Activated CD8-positive, alpha-beta memory T cell treated with anti-CD3 and anti-CD28 coated beads for 48 hours (primary cell): ENCODE data around the gene DOCK11.
"Not testable (repeated sequence)": the region's sequence is repeated elsewhere in the genome, so short reads cannot be mapped to it uniquely, and the experiment has no call there.

Experiments used
- DNase-seq, 3 experiments: peaks; one replicate each; pipeline ENCODE4 v3.0.0-alpha.2; 2020; ENCODE audit warnings: low read depth in 2 of 3, low spot score in 2 of 3

DOCK11 gene

DNA sequence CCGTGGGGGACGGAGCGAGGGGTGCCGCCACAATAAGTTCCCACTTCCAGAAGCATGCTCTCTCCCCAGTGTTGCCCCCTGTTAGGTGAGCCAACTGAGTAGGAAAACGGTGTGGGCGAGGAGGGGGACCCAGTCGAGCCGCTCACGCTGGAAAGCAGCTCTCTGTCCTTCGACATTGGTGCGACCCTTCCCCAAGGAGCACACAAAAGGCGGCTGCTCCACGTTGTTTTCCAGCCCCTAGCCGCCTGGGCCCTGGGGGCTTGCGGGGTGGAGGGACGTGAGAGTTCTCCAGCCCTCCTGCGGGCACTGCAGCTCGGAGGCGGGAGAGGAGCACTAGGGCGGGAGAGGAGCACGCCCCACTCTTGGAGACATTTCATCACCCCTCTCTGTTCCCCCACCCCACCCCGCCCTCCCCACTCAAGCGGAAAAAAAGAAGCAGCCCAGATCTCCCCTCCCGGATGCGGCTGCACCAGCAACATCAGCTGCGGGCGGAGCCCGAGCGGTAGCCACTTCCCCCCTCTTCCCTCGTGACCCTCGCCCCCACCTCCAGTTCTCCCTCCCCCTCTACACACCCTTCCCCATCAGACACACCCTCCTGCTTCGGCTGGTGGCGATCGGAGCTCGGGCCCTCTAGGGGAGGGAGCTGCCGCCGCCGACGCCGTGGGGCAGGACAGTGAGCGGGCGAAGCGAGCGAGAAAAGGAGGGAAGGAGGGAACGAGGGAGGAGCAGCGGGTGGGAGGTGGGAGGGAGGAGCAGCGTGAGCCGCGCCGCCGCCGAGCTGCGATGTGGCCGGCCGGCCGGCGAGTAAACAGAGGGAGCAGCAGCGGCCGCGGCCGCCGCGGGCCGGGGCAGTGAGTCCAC is at the start of gene DOCK11:
Gene DOCK11 (plus strand): TSS at position 755 of the 861 bp plus-strand sequence. CDS start 157 bp downstream, outside the sequence.
- peak; percentile 13 to 62 (median 45) for DNase-seq

DNA sequence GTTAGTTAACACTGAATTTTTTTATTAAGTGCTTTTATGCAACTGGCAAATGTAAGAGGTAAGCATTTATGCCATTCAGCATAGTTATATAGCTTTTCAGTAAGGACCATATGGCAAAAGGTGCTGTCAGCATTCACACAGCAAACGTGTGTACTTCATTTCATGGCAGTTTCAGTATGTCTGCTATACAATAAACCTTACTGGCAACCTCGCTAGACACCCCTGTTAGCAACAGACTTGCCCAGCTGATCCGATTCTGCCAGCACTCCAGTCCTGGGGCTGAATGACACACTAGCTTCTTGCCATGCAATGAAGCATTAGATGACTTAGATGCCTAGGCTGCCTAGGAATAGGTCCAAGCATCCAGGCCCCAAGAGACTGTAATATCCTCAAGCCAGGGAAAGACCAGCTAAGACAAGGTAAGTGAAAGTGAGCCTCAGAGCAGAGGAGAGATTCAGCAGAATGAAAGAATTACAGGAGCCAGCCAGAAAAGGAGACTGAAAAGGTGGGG is 47.3 kb upstream of the DOCK11 start:
- no peak for DNase-seq

DNA sequence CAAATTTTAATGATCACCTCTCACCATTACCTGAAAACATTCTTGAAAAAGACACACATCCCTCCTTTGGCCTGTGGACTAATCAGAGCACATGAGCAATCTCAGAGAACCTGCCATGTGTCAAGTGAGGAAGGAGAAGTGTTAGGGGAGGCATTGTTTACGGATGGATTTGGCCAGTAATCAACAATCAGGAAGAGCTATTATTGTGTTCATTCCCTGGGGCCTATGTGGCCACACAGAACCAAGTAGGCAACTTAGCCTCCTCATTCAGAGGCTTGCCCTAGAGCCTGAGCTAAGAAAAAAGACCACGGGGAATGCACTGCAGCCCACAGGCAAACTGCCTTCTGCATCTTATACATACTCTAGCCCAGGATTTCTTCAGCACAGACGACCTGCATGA is 40.6 kb upstream of the DOCK11 start:
- DNase-seq, result no peak

DNA sequence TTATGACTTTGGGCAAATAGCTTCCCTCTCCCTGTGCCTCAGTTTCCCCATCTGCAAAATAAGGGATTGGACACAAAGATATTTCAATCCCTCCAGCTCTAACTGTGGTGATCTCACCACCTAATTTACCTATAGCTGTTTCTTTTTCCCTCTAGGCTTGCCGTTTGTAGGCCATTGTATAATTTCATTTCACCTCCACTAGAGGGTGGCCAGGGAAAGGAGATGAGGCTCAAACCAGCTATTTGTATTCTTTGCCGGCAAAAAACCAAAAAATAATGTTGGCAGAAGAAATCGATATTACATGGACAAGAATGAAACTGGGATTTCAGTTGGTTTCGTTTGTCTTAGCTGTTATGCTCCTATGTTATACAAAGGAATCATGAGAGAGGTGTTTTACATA is 36.1 kb upstream of the DOCK11 start:
- no peak for DNase-seq

DNA sequence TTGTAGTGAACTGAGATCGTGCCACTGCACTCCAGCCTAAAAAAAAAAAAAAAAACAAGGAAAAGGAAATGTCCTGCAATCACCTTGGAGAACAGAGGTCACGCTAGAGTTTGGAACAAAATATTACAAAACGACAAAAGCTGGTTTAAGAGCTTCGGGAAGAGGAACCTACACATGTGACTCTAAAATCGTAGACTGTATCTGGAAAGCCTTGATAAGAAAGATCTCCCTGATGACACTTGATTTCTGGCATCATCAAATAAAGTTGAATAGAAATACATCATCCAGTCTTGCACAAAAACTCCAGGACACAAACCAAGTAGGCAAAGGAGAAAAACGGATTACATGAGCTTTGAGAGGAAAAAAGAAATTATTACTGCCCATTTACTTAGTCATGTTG is 31.1 kb upstream of the DOCK11 start:
- no peak for DNase-seq

DNA sequence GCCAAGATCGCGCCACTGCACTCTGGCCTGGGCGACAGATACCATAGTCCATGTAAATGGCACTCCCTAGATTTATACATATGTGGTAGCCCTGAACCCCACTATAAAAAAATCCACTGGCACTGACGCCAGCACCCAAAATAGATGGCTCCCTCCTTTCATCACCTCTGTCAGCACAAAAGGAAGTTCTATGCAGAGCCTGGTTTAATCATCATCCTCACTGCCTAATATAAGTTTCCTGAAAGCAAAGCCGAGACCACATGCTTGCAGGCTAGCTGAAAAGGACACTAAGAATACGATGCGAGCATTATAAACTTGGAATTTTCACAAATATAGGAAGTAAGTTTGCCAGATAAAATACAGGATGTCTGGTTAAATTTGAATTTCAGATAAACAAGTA is 27.5 kb upstream of the DOCK11 start:
- no peak for DNase-seq

DNA sequence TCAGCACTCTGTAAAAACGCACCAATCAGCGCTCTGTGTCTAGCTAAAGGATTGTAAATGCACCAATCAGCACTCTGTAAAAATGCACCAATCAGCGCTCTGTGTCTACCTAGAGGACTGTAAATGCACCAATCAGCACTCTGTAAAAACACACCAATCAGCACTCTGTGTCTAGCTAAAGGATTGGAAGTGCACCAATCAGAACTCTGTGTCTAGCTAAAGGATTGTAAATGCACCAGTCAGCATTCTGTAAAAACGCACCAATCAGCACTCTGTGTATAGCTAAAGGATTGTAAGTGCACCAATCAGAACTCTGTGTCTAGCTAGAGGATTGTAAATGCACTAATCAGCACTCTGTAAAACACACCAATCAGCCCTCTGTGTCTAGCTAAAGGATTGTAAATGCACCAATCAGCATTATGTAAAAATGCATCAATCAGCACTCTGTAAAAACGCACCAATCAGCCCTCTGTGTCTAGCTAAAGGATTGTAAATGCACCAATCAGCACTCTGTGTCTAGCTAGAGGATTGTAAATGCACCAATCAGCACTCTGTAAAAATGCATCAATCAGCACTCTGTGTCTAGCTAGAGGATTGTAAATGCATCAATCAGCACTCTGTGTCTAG is 24.8 kb upstream of the DOCK11 start:
- not testable (repeated sequence) for DNase-seq

DNA sequence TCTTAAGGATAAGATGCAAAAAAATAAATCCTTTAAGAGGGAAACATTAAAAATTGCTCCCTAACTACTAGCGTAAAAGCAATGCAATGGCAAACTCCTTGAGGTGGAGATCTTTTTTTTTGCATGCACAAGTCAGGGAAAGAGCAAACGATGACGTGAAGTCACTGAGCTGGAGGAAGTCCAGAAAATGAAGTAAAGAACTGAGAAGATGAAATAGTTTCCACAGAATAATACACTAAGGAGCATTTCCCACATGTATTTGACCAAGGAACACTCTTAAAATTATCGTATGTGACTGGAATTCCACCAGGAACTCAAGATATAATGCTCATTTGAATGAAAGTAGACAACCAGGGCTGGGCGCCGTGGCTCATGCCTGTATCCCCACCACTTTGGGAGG is 21.0 kb upstream of the DOCK11 start:
- DNase-seq, result no peak

DNA sequence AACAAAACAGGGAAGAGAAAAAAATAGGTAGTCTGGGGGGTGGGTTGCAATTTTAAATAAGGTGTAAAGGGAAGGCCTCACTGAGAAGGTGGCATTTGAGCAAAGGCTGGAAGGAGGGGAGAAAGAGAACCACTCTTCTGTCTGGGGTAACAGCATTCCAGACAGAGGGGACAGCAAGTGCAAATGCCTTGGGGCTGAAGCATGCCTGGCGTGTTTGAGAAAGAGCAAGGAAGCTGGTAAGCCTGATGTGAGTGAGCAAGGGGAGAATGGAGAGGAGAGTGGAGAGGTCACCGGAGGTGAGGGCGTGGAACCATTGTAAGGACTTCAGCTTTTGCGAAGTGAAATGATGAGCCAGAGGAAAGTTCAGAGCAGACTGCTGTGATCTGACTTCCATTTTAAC is 19.7 kb upstream of the DOCK11 start:
- DNase-seq, result no peak

DNA sequence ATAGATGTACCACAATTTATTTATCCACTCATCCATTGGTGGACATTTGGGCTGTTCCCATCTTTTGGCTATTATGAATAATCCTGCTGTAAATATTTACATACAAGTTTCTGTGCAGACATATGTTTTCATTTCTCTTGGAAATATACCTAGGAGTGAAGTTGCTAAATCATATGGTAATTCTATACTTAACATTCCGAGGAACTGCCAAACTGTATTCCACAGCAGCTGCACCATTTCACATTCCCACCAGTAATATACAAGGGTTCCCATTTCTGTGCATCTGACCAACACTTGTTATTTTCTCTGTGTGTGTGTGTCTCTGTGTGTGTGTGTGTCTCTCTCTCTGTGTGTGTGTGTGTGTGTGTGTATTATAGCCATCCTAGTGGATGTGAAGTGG is 15.4 kb upstream of the DOCK11 start:
- DNase-seq, result no peak

DNA sequence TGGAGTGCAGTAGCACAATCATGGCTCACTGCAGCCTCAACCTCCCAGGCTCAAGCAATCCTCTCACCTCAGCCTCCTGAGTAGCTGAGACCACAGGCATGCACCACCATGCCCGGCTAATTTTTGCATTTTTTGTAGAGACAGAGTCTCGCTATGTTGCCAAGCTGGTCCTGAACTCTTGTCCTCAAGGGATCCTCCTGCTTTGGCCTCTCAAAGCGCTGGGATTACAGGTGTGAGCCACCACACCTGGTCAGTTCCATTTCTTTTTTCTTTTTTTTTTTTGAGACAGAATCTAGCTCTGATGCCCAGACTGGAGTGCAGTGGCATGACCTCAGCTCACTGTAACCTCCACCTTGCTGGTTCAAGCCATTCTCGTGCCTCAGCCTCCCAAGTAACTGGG is 13.2 kb upstream of the DOCK11 start:
- DNase-seq, result not testable (repeated sequence)

DNA sequence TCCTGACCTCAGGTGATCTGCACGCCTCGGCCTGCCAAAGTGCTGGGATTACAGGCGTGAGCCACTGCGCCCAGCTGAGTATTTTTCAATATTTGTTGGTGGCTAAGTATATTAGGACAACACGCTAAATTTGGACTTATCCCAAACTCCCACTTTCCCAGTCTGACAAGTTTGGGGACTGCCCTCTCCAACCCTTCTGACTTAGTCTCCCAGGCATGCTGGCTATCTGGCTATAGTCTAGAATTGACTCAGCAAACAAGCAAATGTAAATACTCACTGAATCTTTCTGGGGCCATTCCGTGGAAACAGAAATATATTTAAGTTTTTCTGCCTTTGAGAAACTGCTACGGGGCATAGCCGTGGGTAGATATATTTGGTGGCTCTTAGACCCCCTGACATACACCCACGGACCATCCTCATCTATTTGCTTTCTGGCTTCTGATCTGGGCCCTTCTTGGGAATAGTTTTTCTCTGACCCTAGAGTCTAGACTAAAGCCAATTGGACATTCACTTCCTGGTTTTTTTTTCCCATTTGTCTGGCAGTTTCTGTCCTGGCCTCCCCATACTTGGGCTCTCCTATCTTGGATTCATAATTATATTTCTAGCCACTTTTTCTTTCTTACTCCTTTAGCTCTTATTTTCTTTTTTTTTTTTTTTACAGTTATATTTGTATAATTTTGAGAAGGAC is 11.3 kb upstream of the DOCK11 start:
- DNase-seq, result no peak

DNA sequence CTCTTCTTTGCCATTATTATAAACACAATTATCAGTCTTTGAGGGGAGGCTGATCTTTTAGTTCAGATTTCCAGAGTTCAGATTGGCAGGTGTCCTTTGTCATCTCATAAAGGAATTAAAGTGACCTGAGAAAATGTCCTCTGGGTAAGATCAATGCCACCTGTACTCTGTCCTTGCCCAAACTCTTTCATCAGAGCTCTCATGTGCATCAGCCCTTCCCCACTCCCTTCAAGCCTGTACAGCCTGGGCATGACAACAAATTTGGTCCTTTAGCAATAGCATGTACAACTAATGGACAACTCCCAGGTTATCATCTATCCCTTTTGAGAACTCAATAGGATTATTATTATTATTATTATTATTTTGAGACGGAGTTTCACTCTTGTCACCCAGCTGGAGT is 8.9 kb upstream of the DOCK11 start:
- not testable (repeated sequence) for DNase-seq

DNA sequence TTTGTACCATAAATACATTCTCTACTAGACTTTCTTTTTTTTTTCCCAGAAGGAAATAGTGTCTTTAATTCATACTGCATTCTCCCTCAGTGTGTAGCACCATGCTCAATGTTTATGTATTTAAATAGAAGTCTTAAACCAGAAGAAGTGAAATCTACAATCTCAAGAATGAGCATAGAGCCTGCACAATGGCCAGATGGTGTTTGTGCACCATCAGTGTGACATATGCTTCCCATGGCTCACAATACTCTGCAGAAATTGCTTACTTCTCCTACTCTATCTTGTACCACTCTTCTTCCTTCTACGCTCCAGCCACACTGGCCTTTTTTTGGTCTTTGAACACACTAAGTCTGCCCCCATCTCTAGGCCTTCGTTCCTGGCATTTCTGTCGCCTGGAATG is 2.6 kb upstream of the DOCK11 start:
- DNase-seq, result no peak

DNA sequence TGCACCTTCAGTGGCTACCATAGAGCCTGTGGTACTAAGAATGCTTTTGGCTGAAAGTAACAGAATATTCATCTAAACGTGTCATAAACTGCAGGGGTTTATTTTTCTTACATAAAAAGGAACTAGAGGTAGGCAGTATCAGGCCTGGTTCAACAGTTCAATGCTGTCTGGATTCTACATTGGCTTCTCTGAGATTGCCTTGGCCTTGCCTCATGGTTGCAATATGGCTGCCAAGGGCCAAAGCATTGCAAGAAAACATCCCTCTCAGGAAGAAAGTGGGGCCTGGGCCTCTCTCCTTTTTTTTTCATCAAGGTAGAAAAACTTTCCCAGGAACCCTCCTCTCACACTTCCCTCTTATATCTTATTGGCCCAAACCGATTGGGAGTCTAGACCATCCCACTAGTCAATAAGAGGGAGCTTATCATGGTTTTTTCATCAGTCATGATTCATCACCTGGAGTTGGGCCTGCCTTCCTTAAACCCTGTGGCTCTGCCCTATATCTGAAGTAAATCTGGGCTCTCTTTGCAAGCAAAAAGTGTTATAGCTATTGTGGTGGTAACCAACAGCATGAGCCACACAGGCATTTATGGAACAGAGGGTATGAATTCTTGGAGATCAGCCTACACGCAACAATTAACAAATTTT is 1.8 kb upstream of the DOCK11 start:
- no peak for DNase-seq

DNA sequence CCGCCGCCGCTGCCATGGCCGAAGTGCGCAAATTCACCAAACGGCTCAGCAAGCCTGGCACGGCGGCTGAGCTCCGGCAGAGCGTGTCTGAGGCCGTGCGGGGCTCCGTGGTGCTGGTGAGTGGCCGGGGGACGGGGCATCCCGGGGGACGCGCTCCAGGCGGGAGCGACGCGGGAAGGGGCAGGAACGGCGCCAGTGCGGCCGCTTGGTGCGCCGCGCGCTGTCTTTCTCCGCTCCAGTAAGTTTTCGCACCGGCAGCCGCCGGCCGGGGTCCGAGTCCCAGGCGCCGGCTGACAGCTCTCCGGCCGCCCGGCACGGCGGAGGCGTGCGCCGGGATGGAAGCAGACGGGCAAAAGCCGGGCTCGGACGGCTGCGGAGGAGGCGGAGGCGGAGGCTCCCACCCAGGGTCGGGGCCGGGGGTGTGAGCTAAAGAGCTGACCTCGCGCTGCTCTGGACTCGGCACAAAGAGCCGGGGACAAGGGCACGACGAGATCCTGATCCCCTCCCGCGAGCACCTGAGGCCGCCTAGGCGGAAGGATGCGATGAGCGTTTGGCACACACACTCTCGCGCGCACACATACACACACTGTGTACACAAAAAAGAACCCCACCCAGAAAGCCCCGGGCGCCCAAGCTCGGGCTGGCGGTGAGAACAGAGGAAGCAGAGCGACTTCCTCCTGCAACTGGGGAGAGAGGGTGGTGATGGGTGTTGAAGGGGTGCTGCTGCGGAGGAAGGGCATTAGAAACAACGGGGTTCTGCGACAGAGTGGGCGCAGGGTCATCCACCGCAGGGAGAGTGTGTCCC is 545 bp downstream of the DOCK11 start:
- peak; percentile 17 to 41 (median 22) for DNase-seq

DNA sequence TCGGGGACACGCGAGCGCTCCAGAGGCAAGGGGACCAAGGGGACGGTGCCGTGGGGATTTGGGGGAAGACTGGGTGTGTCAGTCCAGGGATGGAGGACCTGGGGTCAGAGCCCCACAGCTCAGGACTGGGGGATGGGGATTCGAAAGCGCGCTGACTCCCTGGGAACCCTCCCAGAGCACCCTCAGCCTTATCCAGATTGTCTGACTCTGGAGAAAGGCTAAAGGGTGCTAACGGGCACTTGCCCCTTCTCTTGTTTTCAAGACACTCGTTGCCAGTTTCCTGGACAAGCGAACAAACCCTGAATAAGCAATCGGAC is 1.1 kb downstream of the DOCK11 start:
- DNase-seq, result no peak

DNA sequence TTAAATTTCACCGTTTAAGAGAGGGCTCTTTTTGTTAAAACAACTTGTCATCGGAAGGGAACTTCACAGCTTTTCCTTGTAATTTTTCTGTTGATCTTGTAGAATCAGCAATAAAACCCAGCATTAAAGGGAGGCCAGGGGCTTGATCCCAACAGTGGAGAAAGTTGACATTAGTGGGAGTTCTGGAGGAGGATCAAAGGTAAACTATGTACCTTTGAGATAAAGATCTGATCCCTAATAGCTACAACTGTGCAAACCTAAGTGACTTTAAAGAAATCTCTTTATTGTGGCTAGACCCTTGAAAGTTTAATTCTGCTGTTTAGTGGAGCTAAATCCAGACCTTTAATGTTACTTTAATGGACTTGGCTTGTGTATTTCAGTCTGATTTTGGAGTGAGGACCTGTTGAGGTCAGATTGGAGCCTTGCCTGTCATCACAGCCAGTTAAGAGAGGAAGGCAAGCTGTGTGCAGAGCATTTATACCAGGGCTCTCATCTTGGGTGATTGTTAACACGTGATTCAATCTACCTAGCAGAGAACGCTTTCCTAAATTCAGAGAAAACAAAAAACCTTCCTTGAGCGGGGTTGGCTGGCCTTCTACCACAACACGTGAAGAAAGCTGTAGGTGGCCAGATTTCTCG is 1.7 kb downstream of the DOCK11 start:
- no peak for DNase-seq

DNA sequence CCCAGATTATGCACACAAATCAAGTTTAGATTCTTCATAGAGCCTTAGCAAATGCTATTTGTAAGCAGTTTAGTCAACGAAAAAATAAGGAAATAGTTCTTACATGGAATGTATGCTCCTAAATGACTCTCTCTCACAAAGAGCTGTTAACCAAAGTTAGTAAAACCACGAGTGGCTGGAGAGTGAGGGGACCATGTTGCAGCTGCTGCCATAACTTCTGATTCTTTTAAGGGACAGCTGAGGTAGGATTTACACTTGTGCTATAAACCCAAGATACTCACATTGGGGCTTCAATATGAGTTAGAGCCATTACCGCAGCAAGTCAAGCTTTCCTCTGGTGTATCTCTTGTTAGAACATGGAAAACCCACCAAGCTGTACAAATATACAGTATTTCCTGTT is 2.7 kb downstream of the DOCK11 start:
- no peak for DNase-seq

DNA sequence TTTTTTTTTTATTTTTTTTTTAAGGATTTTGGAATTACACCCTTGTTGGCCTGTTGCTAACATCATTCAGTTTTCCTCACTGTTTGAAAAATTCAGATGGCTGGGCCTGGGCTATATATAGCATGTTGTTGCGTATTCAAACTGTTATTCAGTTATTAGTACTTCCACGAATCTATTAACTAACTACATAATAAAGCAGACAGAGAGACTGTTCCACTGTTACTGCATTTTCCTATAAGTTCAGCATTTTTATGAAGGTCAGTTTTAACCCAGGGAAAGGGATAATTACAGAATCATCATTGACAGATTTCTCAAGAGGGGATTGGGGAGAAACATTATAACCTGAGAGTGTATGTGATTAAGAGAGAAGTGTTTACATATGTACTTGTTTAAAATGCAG is 3.1 kb downstream of the DOCK11 start:
- no peak for DNase-seq
